ENCODE results near the gene SLC12A3. TPM values are rescaled to one million over a fixed set of nuclear protein-coding genes. Genes with fewer than 3 reads are reported as not detected.

Gene SLC12A3
- total RNA-seq, 1 donor from 2014 or later: 5.0 TPM

DNA sequence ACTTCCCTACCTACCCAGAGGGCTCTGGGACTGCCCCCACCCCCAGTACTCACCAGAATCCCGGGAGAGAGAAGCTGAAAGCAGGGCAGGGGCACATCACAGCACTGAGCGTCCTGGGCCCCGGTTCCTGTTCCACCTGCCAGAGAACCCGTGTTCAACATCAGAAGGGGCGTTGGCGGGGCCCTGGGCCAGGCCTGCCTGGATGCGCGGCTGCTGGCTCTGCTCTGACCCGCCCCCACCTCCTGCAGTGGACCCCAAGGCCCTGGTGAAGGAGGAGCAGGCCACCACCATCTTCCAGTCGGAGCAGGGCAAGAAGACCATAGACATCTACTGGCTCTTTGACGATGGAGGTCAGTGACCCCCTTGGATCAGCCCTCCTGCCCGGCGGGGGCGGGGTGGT lies 27.7 kb downstream of the SLC12A3 start:
- Mint-ChIP-seq H3K36me3 (ENCODE audit: low read depth) (no peaks in the 10 kb centered on the region), H3K4me3 (no peak overlapping the region), H3K27ac (no peak overlapping the region), H3K9me3 (no peaks in the 10 kb centered on the region), H3K27me3 (no peaks in the 10 kb centered on the region), H3K4me1 (peaks cover 21% of the 10 kb centered on the region)
- intact Hi-C loops (cut with micrococcal nuclease): no loop called here
- DNase-seq (no peak), ATAC-seq (ENCODE audit: low read depth) (no peak)
- ChIA-PET POLR2A (interaction anchor here (0.7 to 2.0 kb wide), 3 partner anchors 11 to 39 kb away, joined by 3 to 4 read pairs (median 3); no protein-coding TSS in a partner anchor), CTCF (interaction anchor here (1.3 kb wide), 1 partner anchor 17 kb away, joined by 3 read pairs; no protein-coding TSS in a partner anchor)
- TF ChIP-seq CTCF (IDR thresholded peaks at IDR 0.05): no peak

DNA sequence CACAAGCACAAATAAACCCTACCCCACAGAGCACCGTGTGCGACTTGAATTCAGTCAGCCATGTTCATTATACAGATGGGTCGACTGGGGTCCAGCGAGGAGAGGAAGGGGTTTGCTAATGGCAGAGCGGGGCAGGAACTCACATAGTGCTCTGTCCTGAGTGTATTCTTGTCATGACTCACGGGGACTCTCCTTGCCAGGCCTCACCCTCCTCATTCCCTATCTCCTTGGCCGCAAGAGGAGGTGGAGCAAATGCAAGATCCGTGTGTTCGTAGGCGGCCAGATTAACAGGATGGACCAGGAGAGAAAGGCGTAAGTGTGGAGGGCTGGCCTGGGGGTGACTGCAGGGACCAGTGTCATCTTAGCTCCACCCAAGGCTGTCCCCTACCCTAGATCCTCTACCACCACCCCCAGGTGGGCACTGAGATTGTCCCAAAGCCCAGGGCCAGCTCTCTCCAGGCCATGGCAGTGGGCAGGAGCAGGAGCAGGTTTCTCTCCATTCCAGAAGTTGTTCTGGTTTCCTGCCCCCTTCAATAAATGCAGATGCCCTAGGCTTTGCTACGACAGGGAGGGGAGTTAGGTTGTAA lies 29.4 kb downstream of the SLC12A3 start:
- Mint-ChIP-seq H3K4me1 (peaks cover 20% of the 10 kb centered on the region), H3K27me3 (no peaks in the 10 kb centered on the region), H3K9me3 (no peaks in the 10 kb centered on the region), H3K36me3 (ENCODE audit: low read depth) (no peaks in the 10 kb centered on the region), H3K4me3 (no peak overlapping the region), H3K27ac (no peak overlapping the region)
- no peak for ATAC-seq (ENCODE audit: low read depth)
- TF ChIP-seq CTCF (IDR thresholded peaks at IDR 0.05): no peak
- no peak for DNase-seq
- intact Hi-C loops (cut with micrococcal nuclease): no loop called here
- CTCF ChIA-PET: interaction anchor here (1.0 to 1.3 kb wide), 2 partner anchors 15 to 17 kb away, joined by 3 read pairs; no protein-coding TSS in a partner anchor
- POLR2A ChIA-PET: interaction anchor here (2.0 kb wide), 1 partner anchor 37 kb away, joined by 4 read pairs; no protein-coding TSS in a partner anchor

- ATAC-seq (ENCODE audit: low read depth) (no peak), DNase-seq (no peak)
- ChIA-PET POLR2A (interaction anchor here (1.5 kb wide), 1 partner anchor 38 kb away, joined by 3 read pairs; no protein-coding TSS in a partner anchor), CTCF (interaction anchor here (1.0 kb wide), 1 partner anchor 15 kb away, joined by 3 read pairs; no protein-coding TSS in a partner anchor)
- intact Hi-C loops (cut with micrococcal nuclease): no loop called here
- no peaks in the 10 kb centered on the region for H3K9me3 Mint-ChIP-seq
- no peak for TF ChIP-seq CTCF (IDR thresholded peaks at IDR 0.05)
- no peaks in the 10 kb centered on the region for H3K27me3 Mint-ChIP-seq
- no peak overlapping the region for H3K4me3 Mint-ChIP-seq
- H3K36me3 Mint-ChIP-seq (ENCODE audit: low read depth): no peaks in the 10 kb centered on the region
- no peak overlapping the region for H3K27ac Mint-ChIP-seq
- H3K4me1 Mint-ChIP-seq: peaks cover 28% of the 10 kb centered on the region
These were observed 30.8 kb downstream of the SLC12A3 start for GRCh38 chr16:56895813-56896212.

GRCh38 chr16:56896244-56896643 lies 31.2 kb downstream of the SLC12A3 start:
- Mint-ChIP-seq H3K27me3 (no peaks in the 10 kb centered on the region), H3K4me1 (peaks cover 28% of the 10 kb centered on the region), H3K36me3 (ENCODE audit: low read depth) (no peaks in the 10 kb centered on the region), H3K9me3 (no peaks in the 10 kb centered on the region), H3K4me3 (no peak overlapping the region), H3K27ac (no peak overlapping the region)
- intact Hi-C loops (cut with micrococcal nuclease): no loop called here
- no peak for ATAC-seq (ENCODE audit: low read depth)
- POLR2A ChIA-PET: interaction anchor here (0.8 to 1.5 kb wide), 3 partner anchors 13 to 38 kb away, joined by 3 to 4 read pairs (median 3); partner anchors contain the start of gene HERPUD1
- CTCF ChIA-PET: no interaction called here
- no peak for DNase-seq
- no peak for TF ChIP-seq CTCF (IDR thresholded peaks at IDR 0.05)

GRCh38 chr16:56897026-56897799 lies 32.2 kb downstream of the SLC12A3 start:
- DNase-seq (no peak), ATAC-seq (ENCODE audit: low read depth) (no peak)
- intact Hi-C loops (cut with micrococcal nuclease): no loop called here
- Mint-ChIP-seq H3K4me1 (peaks cover 30% of the 10 kb centered on the region), H3K36me3 (ENCODE audit: low read depth) (no peaks in the 10 kb centered on the region), H3K4me3 (no peak overlapping the region), H3K27me3 (no peaks in the 10 kb centered on the region), H3K27ac (peak overlapping the region; percentile 50), H3K9me3 (no peaks in the 10 kb centered on the region)
- ChIA-PET POLR2A (interaction anchor here (0.6 to 1.5 kb wide), 5 partner anchors 12 to 137 kb away, joined by 3 to 4 read pairs (median 4); partner anchors contain the start of gene HERPUD1), CTCF (interaction anchor here (1.1 kb wide), 1 partner anchor 27 kb away, joined by 3 read pairs; no protein-coding TSS in a partner anchor)
- no peak for TF ChIP-seq CTCF (IDR thresholded peaks at IDR 0.05)

Data from activated B cell treated with CpG ODN at 0.5 μM for 24 hours (primary cell).